T-helper 22 cell (primary cell): ENCODE measurements around the gene ZNF207.
"Not testable (repeated sequence)": the region's sequence is repeated elsewhere in the genome, so short reads cannot be mapped to it uniquely, and the experiment has no call there.

Experiments used
- DNase-seq: peaks from one replicate; pipeline ENCODE4 v3.0.0-alpha.2; 2020; ENCODE audit warnings: low read depth

The ZNF207 gene

DNA sequence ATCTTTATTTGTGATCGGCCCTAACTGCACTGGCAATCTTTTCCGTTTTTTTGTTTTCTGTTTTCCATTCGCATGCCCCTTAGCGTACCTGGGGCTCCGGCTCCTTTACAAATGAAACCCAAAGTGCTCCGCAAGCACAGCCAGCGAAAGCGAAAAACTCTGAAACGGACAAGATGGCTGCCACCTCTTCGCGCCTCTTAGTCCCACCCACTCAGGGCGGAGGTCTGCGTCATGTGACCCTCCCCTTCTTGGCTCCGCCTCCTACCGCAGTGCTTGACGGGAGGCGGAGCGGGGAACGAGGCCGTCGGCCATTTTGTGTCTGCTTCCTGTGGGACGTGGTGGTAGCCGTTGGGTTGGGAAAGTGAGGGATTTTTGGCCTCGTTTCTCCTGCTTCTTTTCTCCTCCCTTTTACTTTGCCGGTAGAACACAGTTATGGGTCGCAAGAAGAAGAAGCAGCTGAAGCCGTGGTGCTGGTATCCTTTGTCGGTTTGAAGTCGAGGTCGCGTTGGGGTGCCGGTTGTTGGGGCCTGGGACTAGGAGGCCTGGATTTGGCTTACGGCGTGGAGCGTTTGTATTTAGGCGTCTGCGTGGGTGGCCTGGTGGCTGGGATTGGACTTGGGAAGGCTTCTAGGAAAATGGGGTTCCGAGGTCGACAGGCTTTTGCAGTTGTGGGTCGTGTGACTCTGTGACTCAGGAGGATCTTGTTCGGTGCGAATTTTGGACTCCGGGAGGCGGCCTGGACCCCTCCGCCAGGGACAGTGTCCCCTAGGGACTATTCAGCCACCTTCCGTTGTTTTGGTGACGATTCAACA lies at the start of gene ZNF207:
ZNF207 (plus strand) TSS at position 304 of the 812 bp plus-strand sequence; CDS start at position 433, 129 bp downstream.
- DNase-seq: peak; percentile 91

GRCh38 chr17:32302037-32302436 lies 47.9 kb upstream of the ZNF207 start:
- DNase-seq: no peak

DNA sequence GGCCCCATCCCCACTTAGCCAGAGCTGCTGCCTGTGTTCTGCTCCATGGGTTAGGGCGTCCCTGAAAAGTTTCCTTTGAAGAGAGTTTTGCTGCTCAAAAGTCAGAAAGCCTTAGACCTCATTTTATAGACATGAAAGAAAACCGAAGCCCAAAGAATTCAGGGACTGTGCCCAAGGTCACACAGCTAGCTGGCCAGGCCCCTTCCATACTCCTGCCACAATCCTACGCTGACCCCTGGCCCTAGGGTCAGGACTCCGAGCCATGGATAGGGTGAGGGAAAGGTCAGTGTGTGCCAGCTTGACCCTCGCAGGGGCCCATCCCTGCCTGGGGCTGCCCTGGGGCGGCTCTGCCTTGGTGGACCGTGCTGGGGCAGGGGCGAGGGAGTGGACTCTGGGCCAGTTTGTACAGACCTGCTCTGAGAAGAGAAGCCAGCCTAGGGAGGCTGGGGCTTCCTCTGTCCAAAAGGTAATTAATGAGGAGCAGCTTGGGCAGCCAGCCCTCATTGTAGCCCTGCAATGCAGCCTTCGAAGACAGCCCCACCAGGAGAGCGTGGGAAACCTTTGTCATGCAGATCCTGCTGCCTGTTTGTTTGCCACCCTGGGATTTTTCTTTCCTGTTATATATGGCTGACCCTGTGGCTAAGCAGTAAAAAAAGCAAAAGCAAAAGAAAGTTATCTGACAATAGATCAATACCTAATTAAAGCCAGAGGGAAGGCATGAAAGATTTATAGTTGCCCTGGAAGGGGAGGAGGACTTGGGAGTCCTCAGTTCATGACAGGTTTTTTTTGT lies 46.9 kb upstream of the ZNF207 start:
- DNase-seq: no peak

DNA sequence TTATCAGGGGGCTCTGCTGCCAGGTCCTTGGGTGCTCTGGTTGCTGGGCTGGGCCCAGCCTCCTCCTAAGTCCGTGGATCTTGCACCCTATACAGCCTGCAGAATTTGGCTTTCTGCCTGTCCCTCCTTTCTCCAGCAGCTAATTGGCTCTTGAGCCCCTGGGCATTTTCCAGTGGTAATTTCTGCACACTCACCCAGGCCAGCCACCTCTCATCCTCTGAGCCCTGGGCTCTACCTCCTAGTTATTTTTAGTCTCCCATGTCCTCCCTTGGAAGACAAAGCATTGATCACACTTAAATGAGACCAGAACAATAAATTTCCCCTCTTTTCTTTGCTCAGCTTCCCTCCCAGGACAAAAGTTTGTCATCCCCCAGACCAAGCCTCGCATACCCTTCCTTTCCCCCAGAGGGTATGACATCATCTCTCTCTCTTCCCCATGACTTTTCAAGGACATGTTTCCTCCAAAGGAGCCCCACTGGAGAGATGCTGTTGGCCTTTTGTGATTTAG lies 46.1 kb upstream of the ZNF207 start:
- no peak for DNase-seq

GRCh38 chr17:32305049-32305448 lies 44.9 kb upstream of the ZNF207 start:
- DNase-seq: no peak

- no peak for DNase-seq
These were observed 42.3 kb upstream of the ZNF207 start for GRCh38 chr17:32307658-32308057.

- no peak for DNase-seq
These were observed 38.9 kb upstream of the ZNF207 start for GRCh38 chr17:32311028-32311536.

GRCh38 chr17:32314636-32315035 lies 35.3 kb upstream of the ZNF207 start:
- no peak for DNase-seq

DNA sequence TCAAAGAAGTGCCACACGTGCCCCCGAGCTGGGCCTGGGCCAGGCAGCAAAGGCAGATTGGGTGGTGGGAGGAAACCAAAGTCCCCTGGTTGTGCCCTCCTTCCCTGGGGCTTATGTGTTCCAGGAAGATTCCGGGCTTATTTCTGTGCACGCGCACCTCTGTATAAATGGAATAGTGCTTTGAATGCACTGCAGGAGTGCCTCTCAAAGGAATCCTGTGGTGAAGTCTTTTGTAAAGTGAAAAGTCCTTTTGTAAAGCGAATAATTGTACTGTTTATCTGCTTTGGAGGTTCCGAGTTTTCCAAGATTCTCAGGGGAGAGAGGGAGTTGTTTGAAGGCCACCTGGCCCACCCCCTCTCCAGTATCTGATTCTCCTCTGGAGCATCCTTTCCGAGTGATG lies 34.8 kb upstream of the ZNF207 start:
- DNase-seq: no peak

DNA sequence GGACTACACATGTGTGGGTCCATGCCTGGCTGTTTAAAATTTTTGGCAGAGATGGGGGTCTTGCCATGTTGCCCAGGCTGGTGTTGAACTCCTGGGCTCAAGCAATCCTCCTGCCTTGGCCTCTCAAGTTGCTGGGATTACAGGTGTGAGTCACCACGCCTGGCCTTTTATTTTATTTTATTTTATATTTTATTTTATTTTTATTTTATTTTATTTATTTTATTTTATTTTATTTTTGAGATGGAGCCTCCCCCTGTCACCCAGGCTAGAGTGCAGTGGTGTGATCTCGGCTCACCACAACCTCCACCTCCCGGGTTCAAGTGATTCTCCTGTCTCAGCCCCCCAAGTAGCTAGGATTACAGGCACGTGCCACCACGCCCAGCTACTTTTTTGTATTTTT lies 33.3 kb upstream of the ZNF207 start:
- DNase-seq: not testable (repeated sequence)

- DNase-seq: no peak
These were observed 32.6 kb upstream of the ZNF207 start for GRCh38 chr17:32317353-32317752.

GRCh38 chr17:32318071-32318470 lies 31.9 kb upstream of the ZNF207 start:
- no peak for DNase-seq

- peak; percentile 30 for DNase-seq
These were observed 30.4 kb upstream of the ZNF207 start for GRCh38 chr17:32319548-32319905.

DNA sequence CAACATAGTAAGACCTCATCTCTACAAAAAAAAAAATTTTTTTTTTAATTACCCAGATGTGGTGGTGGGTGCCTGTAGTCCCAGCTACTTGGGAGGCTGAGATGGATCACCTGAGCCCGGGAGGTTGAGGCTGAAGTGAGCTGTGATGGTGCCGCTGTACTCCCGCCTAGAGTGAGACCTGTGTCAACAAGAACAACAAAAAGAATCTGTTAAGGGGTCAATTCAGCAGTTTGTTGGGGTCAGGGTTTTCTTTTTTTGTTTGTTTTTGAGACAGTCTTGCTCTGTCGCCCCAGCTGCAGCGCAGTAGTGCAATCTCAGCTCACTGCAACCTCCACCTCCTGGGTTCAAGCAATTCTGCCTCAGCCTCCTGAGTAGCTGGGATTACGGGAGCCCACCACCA lies 29.9 kb upstream of the ZNF207 start:
- not testable (repeated sequence) for DNase-seq

DNA sequence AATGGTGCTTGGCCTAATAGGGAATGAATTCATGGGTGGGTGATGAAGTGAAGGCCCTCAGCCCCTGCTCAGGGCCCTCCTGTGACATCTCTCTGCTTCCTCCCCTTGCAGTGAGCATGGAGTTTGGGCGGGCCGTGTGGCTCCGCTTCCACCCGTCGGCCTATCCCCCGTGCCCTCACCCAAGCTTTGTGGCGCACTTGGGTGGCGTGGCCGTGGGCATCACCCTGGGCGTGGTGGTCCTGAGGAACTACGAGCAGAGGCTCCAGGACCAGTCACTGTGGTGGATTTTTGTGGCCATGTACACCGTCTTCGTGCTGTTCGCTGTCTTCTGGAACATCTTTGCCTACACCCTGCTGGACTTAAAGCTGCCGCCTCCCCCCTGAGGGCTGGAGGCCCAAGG lies 29.1 kb upstream of the ZNF207 start:
- DNase-seq: no peak

DNA sequence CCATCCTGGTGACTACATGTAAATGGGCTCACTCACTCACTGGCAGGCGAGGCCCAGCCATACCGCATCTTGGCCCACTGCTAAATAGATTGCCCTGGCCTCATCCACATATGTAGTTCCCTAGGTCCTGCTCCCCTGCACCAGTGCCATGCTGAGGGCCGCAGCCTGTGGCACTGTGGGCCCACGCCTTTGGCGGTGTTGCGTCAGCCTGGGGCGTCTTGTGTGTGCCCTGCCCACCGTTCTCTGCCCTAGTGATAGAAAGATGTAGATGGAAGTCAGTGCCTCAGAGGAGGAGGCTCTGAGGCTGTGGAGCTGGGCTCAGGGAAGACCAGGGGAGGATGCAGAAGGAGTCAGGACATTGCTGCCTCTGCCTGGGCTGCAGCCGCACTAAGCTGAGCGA lies 26.9 kb upstream of the ZNF207 start:
- DNase-seq: no peak

GRCh38 chr17:32323811-32324491 lies 26.0 kb upstream of the ZNF207 start:
- DNase-seq: no peak

DNA sequence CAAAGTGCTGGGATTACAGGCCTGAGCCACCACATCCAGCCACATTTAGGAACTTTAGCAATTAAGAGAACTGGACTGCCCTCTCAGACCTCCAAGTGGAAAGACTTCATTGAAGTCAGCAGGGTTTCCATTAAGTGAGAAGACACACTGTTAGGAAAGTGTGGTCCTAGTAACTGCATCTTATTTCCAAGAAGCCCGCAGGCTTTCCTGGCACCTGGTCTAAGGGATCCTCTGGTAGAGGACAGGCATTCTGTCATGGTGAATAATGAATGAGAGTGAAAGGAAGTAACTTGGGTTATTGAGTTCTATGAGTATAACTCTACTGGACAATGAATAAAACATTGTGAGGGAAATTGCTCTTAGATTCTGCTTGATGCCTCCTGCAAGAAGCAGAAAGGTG lies 22.0 kb upstream of the ZNF207 start:
- DNase-seq: no peak

GRCh38 chr17:32330147-32330546 lies 19.8 kb upstream of the ZNF207 start:
- no peak for DNase-seq

- no peak for DNase-seq
These were observed 18.5 kb upstream of the ZNF207 start for GRCh38 chr17:32331243-32332040.

- DNase-seq: no peak
These were observed 16.8 kb upstream of the ZNF207 start for GRCh38 chr17:32333187-32333586.

GRCh38 chr17:32335046-32335445 lies 14.9 kb upstream of the ZNF207 start:
- no peak for DNase-seq
